IPS DF 19.7 (cell line): ENCODE results near the gene CPT2.

ENCODE experiments used
- DNase-seq: peaks from one replicate; pipeline ENCODE4 v3.0.0-alpha.2; 2013; ENCODE audit warnings: low read depth, low spot score

Gene CPT2

GRCh38 chr1:53260631-53261247 is 64.1 kb downstream of the CPT2 start:
- DNase-seq, result no peak

GRCh38 chr1:53262000-53262399 is 65.4 kb downstream of the CPT2 start:
- DNase-seq, result no peak
